Fibroblast of lung (primary cell): ENCODE results near the gene SERF2. TPM values are rescaled to one million over a fixed set of nuclear protein-coding genes. Genes with fewer than 3 reads are reported as not detected.

ENCODE experiments used
- DNase-seq, 2 donors: peaks; one replicate each; pipeline versions ENCODE4 v3.0.0 to v3.0.0-alpha.2; 2010; ENCODE audit warnings: low read depth in 2 of 2
- H2AFZ ChIP-seq: 2 replicates; pipeline ENCODE4 v1.5.1; 2012; ENCODE audit warnings: low read length, control low read depth, inconsistent platforms
- H3K27ac ChIP-seq: 2 replicates; pipeline ENCODE4 v1.5.1; 2011; ENCODE audit warnings: low read length, control low read depth; ENCODE audit not compliant: insufficient read depth
- H3K27me3 ChIP-seq: 2 replicates; pipeline ENCODE4 v1.5.1; 2011; ENCODE audit warnings: mild to moderate bottlenecking, low read length; ENCODE audit not compliant: control insufficient read depth, insufficient read depth
- H3K36me3 ChIP-seq: 2 replicates; pipeline ENCODE4 v1.5.1; 2011; ENCODE audit warnings: low read length; ENCODE audit not compliant: control insufficient read depth, insufficient read depth
- H3K4me1 ChIP-seq: 2 replicates; pipeline ENCODE4 v1.5.1; 2011; ENCODE audit warnings: low read length; ENCODE audit not compliant: control insufficient read depth, insufficient read depth; ENCODE audit errors: extremely low read depth
- H3K4me2 ChIP-seq: 2 replicates; pipeline ENCODE4 v1.5.1; 2011; ENCODE audit warnings: low read length, control low read depth; ENCODE audit not compliant: insufficient read depth; ENCODE audit errors: extremely low read depth
- H3K4me3 ChIP-seq, 4 experiments: fragments of 200-600 bp in 1 of 4; sonication (generic) in 1 of 4; replicated peaks in 1 of 4; 2 replicates each; pipeline ENCODE4 v1.5.1; 2011 to 2016; ENCODE audit warnings: low read length in 4 of 4, low read depth in 3 of 4, mild to moderate bottlenecking in 3 of 4, control low read depth in 2 of 4, inconsistent platforms in 1 of 4, mixed read lengths in 1 of 4; ENCODE audit not compliant: insufficient read depth in 1 of 4; ENCODE audit errors: control extremely low read depth in 1 of 4
- H3K79me2 ChIP-seq: 2 replicates; pipeline ENCODE4 v1.5.1; 2012; ENCODE audit warnings: mild to moderate bottlenecking, low read length, inconsistent platforms; ENCODE audit not compliant: control insufficient read depth, insufficient read depth
- H3K9ac ChIP-seq: 2 replicates; pipeline ENCODE4 v1.5.1; 2011; ENCODE audit warnings: mild to moderate bottlenecking, low read length, control low read depth; ENCODE audit not compliant: insufficient read depth
- H3K9me3 ChIP-seq: 2 replicates; pipeline ENCODE4 v1.5.1; 2012; ENCODE audit warnings: low read depth, low read length; ENCODE audit not compliant: control insufficient read depth, insufficient read depth
- H4K20me1 ChIP-seq: 2 replicates; pipeline ENCODE4 v1.5.1; 2011; ENCODE audit warnings: low read length; ENCODE audit not compliant: control insufficient read depth, insufficient read depth; ENCODE audit errors: extremely low read depth
- EZH2 ChIP-seq: IDR thresholded peaks from 2 replicates; pipeline ENCODE4 v1.5.1; 2012; ENCODE audit warnings: low read length, control low read depth, mild to moderate bottlenecking; ENCODE audit errors: missing control alignments
- polyA plus RNA-seq, 2 donors: library from polyadenylated mRNA; depleted of rRNA in 1 of 2; stranded (reverse) in 1 of 2; unstranded in 1 of 2; fragments of >200 nt; gene quantifications; 2 replicates each; pipeline ENCODE4 v1.2.1, GENCODE V29; 2011 to 2012; ENCODE audit warnings: missing spikeins in 1 of 2
- total RNA-seq: library from RNA; depleted of rRNA; stranded (reverse); fragments of >200 nt; gene quantifications from 2 replicates; pipeline ENCODE4 v1.2.1, GENCODE V29; 2014
- TF ChIP-seq, protein P1 (sequence below), 2 donors: IDR thresholded peaks in 1 of 2; conservative IDR thresholded peaks in 1 of 2; 1 replicate in 1 of 2; 2 replicates in 1 of 2; pipeline ENCODE4 v1.5.1; 2011 to 2012; ENCODE audit warnings: low read length in 2 of 2, control low read depth in 1 of 2, inconsistent platforms in 1 of 2, low read depth in 1 of 2, mild to moderate bottlenecking in 1 of 2

SERF2 gene
- total and polyA plus RNA-seq, 2 donors (not counting 1 experiment from before 2014, with no cell fraction given) = 371 to 1,159 TPM

DNA sequence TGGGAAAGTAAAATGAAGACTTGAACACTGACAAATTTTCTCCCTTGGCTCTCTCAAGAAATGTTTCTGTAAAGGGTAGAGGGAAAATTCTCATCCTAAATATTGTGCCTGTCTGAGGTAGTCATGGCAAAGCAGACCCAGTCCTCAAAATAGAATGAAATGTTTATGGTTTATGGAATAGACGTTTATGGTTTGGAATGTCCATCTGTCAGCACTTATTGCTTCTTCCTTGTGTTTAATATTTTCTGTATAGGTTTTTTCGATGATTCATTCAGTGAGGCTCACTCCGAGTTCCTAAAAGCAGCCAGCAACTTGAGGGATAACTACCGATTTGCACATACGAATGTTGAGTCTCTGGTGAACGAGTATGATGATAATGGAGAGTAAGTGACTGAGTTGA is 29.3 kb upstream of the SERF2 start:
- H3K9ac ChIP-seq = no peak overlapping the region
- peaks cover 2% of the 10 kb centered on the region for H3K79me2 ChIP-seq
- peak overlapping the region; percentile 67 for H3K27ac ChIP-seq
- peaks cover 2% of the 10 kb centered on the region for H3K4me1 ChIP-seq
- no peak overlapping the region for H3K4me2 ChIP-seq
- no peaks in the 10 kb centered on the region for H3K27me3 ChIP-seq
- H3K4me3 ChIP-seq = no peak overlapping the region
- H3K36me3 ChIP-seq = peaks cover 12% of the 10 kb centered on the region
- no peaks in the 10 kb centered on the region for H4K20me1 ChIP-seq
- no peak overlapping the region for H2AFZ ChIP-seq
- H3K9me3 ChIP-seq = no peaks in the 10 kb centered on the region
- peak; percentile 24 to 84 for DNase-seq
- no peak for TF ChIP-seq EZH2
- TF ChIP-seq, protein P1, sequence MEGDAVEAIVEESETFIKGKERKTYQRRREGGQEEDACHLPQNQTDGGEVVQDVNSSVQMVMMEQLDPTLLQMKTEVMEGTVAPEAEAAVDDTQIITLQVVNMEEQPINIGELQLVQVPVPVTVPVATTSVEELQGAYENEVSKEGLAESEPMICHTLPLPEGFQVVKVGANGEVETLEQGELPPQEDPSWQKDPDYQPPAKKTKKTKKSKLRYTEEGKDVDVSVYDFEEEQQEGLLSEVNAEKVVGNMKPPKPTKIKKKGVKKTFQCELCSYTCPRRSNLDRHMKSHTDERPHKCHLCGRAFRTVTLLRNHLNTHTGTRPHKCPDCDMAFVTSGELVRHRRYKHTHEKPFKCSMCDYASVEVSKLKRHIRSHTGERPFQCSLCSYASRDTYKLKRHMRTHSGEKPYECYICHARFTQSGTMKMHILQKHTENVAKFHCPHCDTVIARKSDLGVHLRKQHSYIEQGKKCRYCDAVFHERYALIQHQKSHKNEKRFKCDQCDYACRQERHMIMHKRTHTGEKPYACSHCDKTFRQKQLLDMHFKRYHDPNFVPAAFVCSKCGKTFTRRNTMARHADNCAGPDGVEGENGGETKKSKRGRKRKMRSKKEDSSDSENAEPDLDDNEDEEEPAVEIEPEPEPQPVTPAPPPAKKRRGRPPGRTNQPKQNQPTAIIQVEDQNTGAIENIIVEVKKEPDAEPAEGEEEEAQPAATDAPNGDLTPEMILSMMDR (conservative IDR thresholded peaks at IDR 0.05 in 1 of 2, IDR thresholded peaks at IDR 0.05 in 1 of 2; ENCODE audit: low read depth in 1 of 2, low read length in 2 of 2) = no peak

DNA sequence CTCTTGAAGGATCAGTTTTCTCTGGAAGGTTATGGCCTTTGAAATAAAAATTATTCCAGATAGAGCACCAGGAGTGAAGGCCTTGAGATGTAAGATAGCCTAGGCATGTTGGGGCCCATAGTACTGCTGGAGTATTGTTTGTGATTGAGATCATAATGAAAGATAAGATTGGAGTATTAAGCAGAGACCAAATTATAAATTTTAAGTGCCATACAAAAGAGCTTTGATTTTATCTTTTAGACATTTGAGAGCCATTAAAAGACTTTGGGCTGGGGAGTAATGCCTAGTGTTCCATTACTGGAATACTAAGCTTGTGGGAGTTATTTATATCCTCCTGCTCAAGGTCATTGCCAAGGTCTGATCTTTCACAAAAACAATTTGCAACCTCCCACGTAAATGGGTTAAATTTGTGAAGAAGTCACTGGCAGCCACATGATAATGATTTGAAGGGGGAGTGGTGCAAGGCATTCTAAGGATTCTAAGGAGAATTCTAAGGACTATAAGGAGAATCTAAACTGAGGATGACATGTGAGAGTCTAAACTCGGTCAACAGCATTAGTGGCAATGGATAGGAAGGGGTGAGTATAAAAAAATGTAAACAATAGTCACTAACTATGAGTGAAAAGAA is 28.2 kb upstream of the SERF2 start:
- Histone ChIP-seq H3K27ac (no peak overlapping the region), H2AFZ (no peak overlapping the region), H3K9me3 (no peaks in the 10 kb centered on the region), H3K36me3 (peaks cover 12% of the 10 kb centered on the region), H3K9ac (no peak overlapping the region), H3K4me1 (peaks cover 2% of the 10 kb centered on the region), H4K20me1 (no peaks in the 10 kb centered on the region), H3K27me3 (no peaks in the 10 kb centered on the region), H3K4me2 (no peak overlapping the region), H3K79me2 (peaks cover 2% of the 10 kb centered on the region), H3K4me3 (no peak overlapping the region)
- no peak for TF ChIP-seq EZH2
- TF ChIP-seq, protein P1 (conservative IDR thresholded peaks at IDR 0.05 in 1 of 2, IDR thresholded peaks at IDR 0.05 in 1 of 2; ENCODE audit: low read depth in 1 of 2, low read length in 2 of 2) = no peak
- DNase-seq = no peak

DNA sequence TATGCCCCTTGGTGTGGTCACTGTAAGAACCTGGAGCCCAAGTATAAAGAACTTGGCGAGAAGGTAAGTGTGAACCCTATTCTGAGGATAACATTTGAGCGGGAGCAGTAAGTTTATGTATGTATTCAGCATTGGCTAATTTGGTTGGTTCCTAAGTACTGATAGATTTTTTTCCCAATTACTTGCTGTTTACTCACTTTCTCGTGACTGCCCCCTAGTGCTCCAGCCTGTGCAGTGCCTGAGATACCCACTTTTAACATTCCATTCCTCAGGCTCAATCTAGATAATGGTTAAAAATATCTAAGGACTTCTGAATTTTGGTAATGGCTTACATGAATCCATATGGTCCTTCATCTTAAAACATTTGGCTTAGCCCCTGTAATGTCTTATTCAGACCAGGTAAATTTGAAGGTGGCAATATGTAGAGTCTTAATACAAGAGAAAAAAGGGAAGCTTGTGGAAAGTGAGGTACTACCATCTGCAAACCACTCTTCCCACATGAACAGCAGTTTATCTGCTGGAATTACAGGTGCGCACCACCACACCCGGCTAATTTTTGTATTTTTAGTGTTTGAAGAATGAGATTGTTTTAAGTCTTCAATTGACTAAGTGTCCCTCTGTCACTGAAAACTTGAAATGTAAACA is 22.4 kb upstream of the SERF2 start:
- H3K9ac ChIP-seq = no peak overlapping the region
- no peak overlapping the region for H3K4me3 ChIP-seq
- H4K20me1 ChIP-seq = no peaks in the 10 kb centered on the region
- peaks cover 17% of the 10 kb centered on the region for H3K36me3 ChIP-seq
- no peak overlapping the region for H2AFZ ChIP-seq
- TF ChIP-seq EZH2 = no peak
- TF ChIP-seq, protein P1 (conservative IDR thresholded peaks at IDR 0.05 in 1 of 2, IDR thresholded peaks at IDR 0.05 in 1 of 2; ENCODE audit: low read depth in 1 of 2, low read length in 2 of 2) = peak; percentile 84 to 96
- no peak overlapping the region for H3K27ac ChIP-seq
- H3K79me2 ChIP-seq = no peaks in the 10 kb centered on the region
- no peaks in the 10 kb centered on the region for H3K9me3 ChIP-seq
- H3K27me3 ChIP-seq = no peaks in the 10 kb centered on the region
- no peaks in the 10 kb centered on the region for H3K4me1 ChIP-seq
- peak; percentile 57 to 73 for DNase-seq
- H3K4me2 ChIP-seq = no peak overlapping the region
